Measurements from ENCODE around the gene RTN4RL2.

RTN4RL2 gene

DNA sequence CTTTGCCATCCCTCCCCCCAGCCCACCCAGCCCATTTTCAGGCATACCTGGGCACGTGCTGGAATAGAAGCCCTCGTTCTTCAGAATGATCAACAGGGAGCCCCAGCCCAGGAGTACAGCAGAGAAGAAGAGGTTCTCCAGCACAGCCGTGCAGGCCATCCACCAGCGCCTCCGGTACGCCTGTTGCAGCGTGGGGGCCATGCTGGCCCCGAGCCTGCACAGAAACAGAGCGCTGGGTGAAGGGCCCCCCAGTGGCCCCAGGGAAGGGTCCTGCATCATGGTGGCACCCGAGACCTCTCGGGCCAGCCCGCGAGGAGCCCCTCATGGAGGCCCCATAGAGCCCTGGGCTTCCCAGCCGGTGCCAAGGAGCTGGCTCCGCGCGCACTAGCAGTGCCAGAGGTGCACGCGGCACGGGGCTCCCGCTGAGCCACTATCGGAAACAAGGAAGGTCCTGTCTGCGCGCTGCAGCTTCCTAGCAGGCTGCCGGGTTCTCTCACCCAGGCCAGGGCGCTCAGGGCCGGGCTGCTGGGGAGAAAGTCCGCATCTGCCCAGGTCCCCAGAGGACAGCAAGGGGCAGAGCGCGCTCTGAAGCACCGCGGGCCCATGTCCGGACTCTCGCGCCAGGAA is 53.7 kb downstream of the RTN4RL2 start:
- TF ChIP-seq, protein P1, sequence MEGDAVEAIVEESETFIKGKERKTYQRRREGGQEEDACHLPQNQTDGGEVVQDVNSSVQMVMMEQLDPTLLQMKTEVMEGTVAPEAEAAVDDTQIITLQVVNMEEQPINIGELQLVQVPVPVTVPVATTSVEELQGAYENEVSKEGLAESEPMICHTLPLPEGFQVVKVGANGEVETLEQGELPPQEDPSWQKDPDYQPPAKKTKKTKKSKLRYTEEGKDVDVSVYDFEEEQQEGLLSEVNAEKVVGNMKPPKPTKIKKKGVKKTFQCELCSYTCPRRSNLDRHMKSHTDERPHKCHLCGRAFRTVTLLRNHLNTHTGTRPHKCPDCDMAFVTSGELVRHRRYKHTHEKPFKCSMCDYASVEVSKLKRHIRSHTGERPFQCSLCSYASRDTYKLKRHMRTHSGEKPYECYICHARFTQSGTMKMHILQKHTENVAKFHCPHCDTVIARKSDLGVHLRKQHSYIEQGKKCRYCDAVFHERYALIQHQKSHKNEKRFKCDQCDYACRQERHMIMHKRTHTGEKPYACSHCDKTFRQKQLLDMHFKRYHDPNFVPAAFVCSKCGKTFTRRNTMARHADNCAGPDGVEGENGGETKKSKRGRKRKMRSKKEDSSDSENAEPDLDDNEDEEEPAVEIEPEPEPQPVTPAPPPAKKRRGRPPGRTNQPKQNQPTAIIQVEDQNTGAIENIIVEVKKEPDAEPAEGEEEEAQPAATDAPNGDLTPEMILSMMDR (IDR thresholded peaks at IDR 0.05) = no peak
- H3K4me3 ChIP-seq (ENCODE audit: low read depth in 1 of 2, low read length in 1 of 2) = peak overlapping the region; percentile 61 to 69
- no peak overlapping the region for H3K27ac ChIP-seq
- no peaks in the 10 kb centered on the region for H3K9me3 ChIP-seq
- H3K27me3 ChIP-seq = peaks cover 17% of the 10 kb centered on the region
- H3K36me3 ChIP-seq = no peaks in the 10 kb centered on the region
- H3K4me1 ChIP-seq (ENCODE audit: control insufficient read depth in 1 of 2, insufficient read depth in 1 of 2, low read depth in 1 of 2, low read length in 1 of 2) = peaks cover 24 to 25% of the 10 kb centered on the region in 2 experiments

DNA sequence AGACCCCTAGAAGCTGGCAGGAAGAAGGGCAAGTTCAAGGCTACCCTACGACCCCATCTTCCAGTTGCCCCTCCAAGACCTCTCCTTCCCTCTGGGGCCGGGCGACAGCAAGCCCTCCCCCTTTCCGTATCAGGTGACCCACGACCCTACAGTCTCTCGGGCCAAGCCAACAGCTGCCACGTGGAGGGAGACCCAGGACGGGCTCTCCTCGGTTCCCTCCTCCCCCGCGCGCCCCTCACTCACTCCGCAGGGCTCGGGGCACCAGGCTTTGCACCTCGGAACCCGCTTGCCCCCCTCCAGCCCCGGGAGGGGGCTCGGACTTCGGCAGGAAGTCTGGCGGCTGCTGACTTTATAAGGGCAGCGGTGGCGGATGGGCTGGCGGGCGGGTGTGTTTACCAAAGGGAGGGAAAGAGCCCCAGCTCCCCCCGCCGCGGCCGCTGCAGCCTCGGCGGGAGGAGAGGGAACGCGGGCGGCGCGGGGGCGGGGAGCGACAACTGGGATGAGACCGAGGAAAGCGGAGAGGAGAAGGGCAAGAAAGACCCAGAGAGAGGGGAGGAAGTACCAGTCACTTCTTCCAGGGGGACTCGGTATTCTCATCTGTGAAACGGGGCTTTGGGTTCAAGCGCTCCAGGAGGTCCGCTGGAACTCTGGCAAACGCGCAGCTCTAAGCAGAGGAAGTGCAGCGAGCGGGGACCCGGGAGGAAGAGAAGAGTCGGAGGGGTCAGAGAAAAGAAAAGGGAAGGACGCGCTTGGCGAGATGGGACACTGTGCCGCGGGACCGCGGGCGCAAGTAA is 54.4 kb downstream of the RTN4RL2 start:
- H3K4me1 ChIP-seq (ENCODE audit: control insufficient read depth in 1 of 2, insufficient read depth in 1 of 2, low read depth in 1 of 2, low read length in 1 of 2) = peaks cover 24 to 25% of the 10 kb centered on the region in 2 experiments
- no peak overlapping the region for H3K27ac ChIP-seq
- no peaks in the 10 kb centered on the region for H3K9me3 ChIP-seq
- TF ChIP-seq, protein P1 (IDR thresholded peaks at IDR 0.05) = no peak
- no peaks in the 10 kb centered on the region for H3K36me3 ChIP-seq
- H3K27me3 ChIP-seq = peaks cover 17% of the 10 kb centered on the region
- H3K4me3 ChIP-seq (ENCODE audit: low read depth in 1 of 2, low read length in 1 of 2) = peak overlapping the region; percentile 61 to 69

DNA sequence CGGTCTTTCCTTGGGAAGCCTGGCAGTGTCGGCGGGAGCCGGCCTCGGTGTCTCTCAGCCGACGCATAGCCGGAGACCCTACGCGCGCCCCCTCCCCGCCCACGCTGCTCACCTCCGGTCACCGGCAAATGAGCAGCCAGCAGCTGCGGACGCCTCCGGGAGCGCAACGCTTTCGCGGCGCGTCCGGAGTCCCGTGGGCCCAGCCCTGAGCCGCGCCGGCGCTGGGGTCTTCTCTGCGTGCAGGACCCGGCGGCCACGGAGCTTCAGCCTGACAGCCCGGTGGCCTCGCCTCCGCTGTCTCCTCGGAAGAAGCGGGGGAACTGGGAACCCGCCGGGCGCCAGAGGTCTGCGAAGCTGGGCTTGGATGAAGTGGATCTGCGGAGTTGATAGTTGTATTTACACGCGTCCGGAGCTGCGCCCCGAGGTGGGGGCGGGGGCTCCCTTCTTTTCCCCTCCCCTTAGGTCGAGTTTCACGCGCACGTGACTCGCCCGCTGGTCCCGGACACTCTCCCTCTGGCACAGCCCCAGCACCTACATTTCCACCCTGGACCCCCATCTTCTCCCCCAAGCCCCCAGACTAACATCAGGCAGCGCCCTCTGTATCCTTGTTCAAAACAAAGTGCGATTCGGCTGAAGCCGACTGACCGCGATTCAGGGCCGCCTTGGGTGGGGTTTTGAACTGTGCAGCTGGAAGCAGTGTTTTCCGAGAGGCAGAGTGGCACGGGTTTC is 55.2 kb downstream of the RTN4RL2 start, which contains the start of gene SLC43A1:
Gene SLC43A1 (minus strand): TSS at position 371 of the 729 bp plus-strand sequence. CDS start 1,591 bp downstream, outside the sequence.
- Histone ChIP-seq H3K27ac (no peak within 1 kb of the TSS), H3K4me1 (ENCODE audit: control insufficient read depth in 1 of 2, insufficient read depth in 1 of 2, low read depth in 1 of 2, low read length in 1 of 2) (peaks cover 24 to 25% of the 10 kb centered on the region in 2 experiments), H3K9me3 (no peaks in the 10 kb centered on the region), H3K27me3 (peaks cover 17% of the 10 kb centered on the region), H3K36me3 (no peaks in the 10 kb centered on the region), H3K4me3 (ENCODE audit: low read depth in 1 of 2, low read length in 1 of 2) (peak within 1 kb of the TSS; percentile 61 to 69)
- TF ChIP-seq, protein P1 (IDR thresholded peaks at IDR 0.05) = no peak

DNA sequence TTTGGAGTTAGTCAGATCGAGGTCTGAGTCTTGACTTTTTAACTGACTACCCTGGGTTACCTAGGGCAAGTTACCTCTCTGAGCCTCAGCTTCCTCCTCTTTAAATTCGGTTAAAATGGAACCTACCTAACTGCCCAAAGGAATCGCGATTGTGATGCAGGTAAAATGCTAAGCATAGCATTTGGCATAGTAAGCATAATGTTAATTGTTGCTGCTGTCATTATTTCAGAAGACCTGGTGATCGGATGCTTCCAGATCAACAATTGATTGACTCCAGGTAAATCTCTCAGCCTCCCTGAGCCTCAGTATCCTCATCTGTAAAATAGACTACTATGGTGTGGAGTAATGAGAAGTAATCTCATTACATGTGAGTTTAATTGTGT is 55.7 kb downstream of the RTN4RL2 start:
- Histone ChIP-seq H3K36me3 (no peaks in the 10 kb centered on the region), H3K4me3 (ENCODE audit: low read depth in 1 of 2, low read length in 1 of 2) (peak overlapping the region; percentile 61 to 69), H3K4me1 (ENCODE audit: control insufficient read depth in 1 of 2, insufficient read depth in 1 of 2, low read depth in 1 of 2, low read length in 1 of 2) (peaks cover 24 to 25% of the 10 kb centered on the region in 2 experiments), H3K9me3 (no peaks in the 10 kb centered on the region), H3K27me3 (peaks cover 17% of the 10 kb centered on the region), H3K27ac (no peak overlapping the region)
- TF ChIP-seq, protein P1 (IDR thresholded peaks at IDR 0.05) = no peak

DNA sequence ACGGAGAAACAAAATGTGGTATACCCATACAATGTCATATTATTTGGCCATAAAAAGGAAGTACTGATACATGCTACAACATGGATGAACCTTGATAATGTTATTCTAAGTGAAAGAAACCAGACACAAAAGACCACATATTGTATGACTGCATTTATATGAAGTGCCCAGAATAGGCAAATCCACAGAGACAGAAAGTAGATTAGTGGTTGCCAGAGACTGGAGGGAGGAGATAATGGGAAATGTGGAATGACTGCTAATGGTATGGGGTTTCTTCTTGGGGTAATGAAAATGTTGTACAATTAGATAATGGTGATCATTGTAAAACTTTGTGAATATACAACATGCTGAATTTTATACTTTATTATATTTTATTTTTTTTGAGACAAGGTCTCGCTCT is 60.8 kb downstream of the RTN4RL2 start:
- no peak overlapping the region for H3K4me3 ChIP-seq (ENCODE audit: low read depth in 1 of 2, low read length in 1 of 2)
- peaks cover 1% of the 10 kb centered on the region for H3K27me3 ChIP-seq
- H3K4me1 ChIP-seq (ENCODE audit: control insufficient read depth in 1 of 2, insufficient read depth in 1 of 2, low read depth in 1 of 2, low read length in 1 of 2) = peaks cover 1 to 2% of the 10 kb centered on the region in 2 experiments
- no peaks in the 10 kb centered on the region for H3K36me3 ChIP-seq
- no peaks in the 10 kb centered on the region for H3K9me3 ChIP-seq
- no peak overlapping the region for H3K27ac ChIP-seq
- TF ChIP-seq, protein P1 (IDR thresholded peaks at IDR 0.05) = no peak
